Measurements from ENCODE around the gene HIVEP2. TPM values are rescaled to one million over a fixed set of nuclear protein-coding genes. Genes with fewer than 3 reads are reported as not detected.

HIVEP2 gene
- total RNA-seq, 1 experiment from 2014 or later, result 9.1 TPM

DNA sequence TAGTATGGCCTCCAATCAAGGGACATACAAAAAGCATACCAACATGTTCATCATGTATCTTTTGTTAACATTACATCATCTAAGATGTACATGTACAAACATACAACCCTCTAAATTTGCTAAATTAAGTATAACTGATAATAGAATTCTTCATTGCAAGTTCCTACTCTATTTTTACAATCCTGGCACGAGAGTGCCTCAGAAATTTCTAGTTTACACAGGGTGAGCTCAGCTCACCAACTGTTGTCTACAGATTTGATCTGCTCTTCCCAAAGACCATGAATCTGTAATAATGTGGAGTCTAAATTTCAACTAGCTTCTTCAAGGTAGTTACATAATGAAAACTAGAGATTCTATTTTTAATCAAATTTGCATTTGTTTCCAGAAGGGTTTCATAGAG lies 179.7 kb downstream of the HIVEP2 start:
- Histone ChIP-seq H3K9me2 (replicated peaks; ENCODE audit: low read length) (no peaks in the 10 kb centered on the region), H3K27me3 (ENCODE audit: low read length) (no peaks in the 10 kb centered on the region), H4K20me1 (ENCODE audit: low read length) (no peaks in the 10 kb centered on the region), H3K9me3 (ENCODE audit: low read length) (no peaks in the 10 kb centered on the region), H3K79me2 (ENCODE audit: low read length) (no peaks in the 10 kb centered on the region), H3F3A (ENCODE audit: low read length, unreplicated experiment) (no peaks in the 10 kb centered on the region), H3K4me2 (ENCODE audit: low read length) (no peak overlapping the region), H3K9ac (ENCODE audit: low read length) (no peak overlapping the region), H2AFZ (ENCODE audit: low read length) (no peak overlapping the region), H3K4me3 (ENCODE audit: low read length) (no peak overlapping the region), H3K4me1 (ENCODE audit: insufficient read depth, low read length) (0 out of 2 replicates have a peak, but pooled peaks cover 4% of the 10 kb centered on the region), H3K27ac (ENCODE audit: low read length) (no peak overlapping the region), H3K36me3 (ENCODE audit: low read depth, low read length) (peaks cover 4% of the 10 kb centered on the region)
- ATAC-seq (no peak), DNase-seq (no peak)
- CTCF ChIA-PET, result no interaction called here
- POLR2A ChIA-PET (ENCODE audit: unreplicated experiment), result no interaction called here
- TF ChIP-seq EZH2phosphoT487 (IDR thresholded peaks at IDR 0.05; ENCODE audit: borderline replicate concordance, low read length) (no peak), CTCF (conservative IDR thresholded peaks at IDR 0.05; ENCODE audit: low read depth, low read length) (no peak), EZH2 (IDR thresholded peaks at IDR 0.05; ENCODE audit: low read length, unreplicated experiment) (no peak)
- intact Hi-C loops (cut with micrococcal nuclease), result no loop called here
- BruUV-seq (replicated peaks), result no TSS peak

- H3K9ac ChIP-seq (ENCODE audit: low read length), result no peak overlapping the region
- no peak overlapping the region for H3K4me2 ChIP-seq (ENCODE audit: low read length)
- BruUV-seq (replicated peaks), result no TSS peak
- ChIA-PET POLR2A (ENCODE audit: unreplicated experiment) (no interaction called here), CTCF (no interaction called here)
- H3K4me1 ChIP-seq (ENCODE audit: insufficient read depth, low read length), result 0 out of 2 replicates have a peak, but pooled peaks cover 4% of the 10 kb centered on the region
- no peak overlapping the region for H3K4me3 ChIP-seq (ENCODE audit: low read length)
- H2AFZ ChIP-seq (ENCODE audit: low read length), result no peak overlapping the region
- no peak overlapping the region for H3K27ac ChIP-seq (ENCODE audit: low read length)
- no peaks in the 10 kb centered on the region for H4K20me1 ChIP-seq (ENCODE audit: low read length)
- H3K9me3 ChIP-seq (ENCODE audit: low read length), result no peaks in the 10 kb centered on the region
- no peaks in the 10 kb centered on the region for H3K79me2 ChIP-seq (ENCODE audit: low read length)
- H3K36me3 ChIP-seq (ENCODE audit: low read depth, low read length), result peaks cover 11% of the 10 kb centered on the region
- H3F3A ChIP-seq (ENCODE audit: low read length, unreplicated experiment), result no peaks in the 10 kb centered on the region
- DNase-seq (no peak), ATAC-seq (no peak)
- H3K27me3 ChIP-seq (ENCODE audit: low read length), result no peaks in the 10 kb centered on the region
- TF ChIP-seq CTCF (conservative IDR thresholded peaks at IDR 0.05; ENCODE audit: low read depth, low read length) (no peak), EZH2phosphoT487 (IDR thresholded peaks at IDR 0.05; ENCODE audit: borderline replicate concordance, low read length) (no peak), EZH2 (IDR thresholded peaks at IDR 0.05; ENCODE audit: low read length, unreplicated experiment) (no peak)
- intact Hi-C loops (cut with micrococcal nuclease), result no loop called here
- no peaks in the 10 kb centered on the region for H3K9me2 ChIP-seq (replicated peaks; ENCODE audit: low read length)
Observed at GRCh38 chr6:142764311-142764710, 180.7 kb downstream of the HIVEP2 start.

GRCh38 chr6:142763205-142763604 lies 181.8 kb downstream of the HIVEP2 start:
- Histone ChIP-seq H3K4me3 (ENCODE audit: low read length) (no peak overlapping the region), H3K9ac (ENCODE audit: low read length) (no peak overlapping the region), H3K79me2 (ENCODE audit: low read length) (no peaks in the 10 kb centered on the region), H3K4me2 (ENCODE audit: low read length) (no peak overlapping the region), H3F3A (ENCODE audit: low read length, unreplicated experiment) (no peaks in the 10 kb centered on the region), H3K9me3 (ENCODE audit: low read length) (no peaks in the 10 kb centered on the region), H3K9me2 (replicated peaks; ENCODE audit: low read length) (no peaks in the 10 kb centered on the region), H3K36me3 (ENCODE audit: low read depth, low read length) (peaks cover 15% of the 10 kb centered on the region), H4K20me1 (ENCODE audit: low read length) (no peaks in the 10 kb centered on the region), H3K4me1 (ENCODE audit: insufficient read depth, low read length) (0 out of 2 replicates have a peak, but pooled peaks cover 4% of the 10 kb centered on the region), H3K27me3 (ENCODE audit: low read length) (no peaks in the 10 kb centered on the region), H3K27ac (ENCODE audit: low read length) (no peak overlapping the region), H2AFZ (ENCODE audit: low read length) (no peak overlapping the region)
- DNase-seq, result peak; percentile 27
- intact Hi-C loops (cut with micrococcal nuclease), result no loop called here
- ChIA-PET POLR2A (ENCODE audit: unreplicated experiment) (no interaction called here), CTCF (no interaction called here)
- ATAC-seq, result no peak
- TF ChIP-seq EZH2phosphoT487 (IDR thresholded peaks at IDR 0.05; ENCODE audit: borderline replicate concordance, low read length) (no peak), EZH2 (IDR thresholded peaks at IDR 0.05; ENCODE audit: low read length, unreplicated experiment) (no peak), CTCF (conservative IDR thresholded peaks at IDR 0.05; ENCODE audit: low read depth, low read length) (no peak)
- BruUV-seq (replicated peaks), result no TSS peak

Measured in PC-3 (cell line).